ENCODE measurements around the gene RHEBL1.

DNA sequence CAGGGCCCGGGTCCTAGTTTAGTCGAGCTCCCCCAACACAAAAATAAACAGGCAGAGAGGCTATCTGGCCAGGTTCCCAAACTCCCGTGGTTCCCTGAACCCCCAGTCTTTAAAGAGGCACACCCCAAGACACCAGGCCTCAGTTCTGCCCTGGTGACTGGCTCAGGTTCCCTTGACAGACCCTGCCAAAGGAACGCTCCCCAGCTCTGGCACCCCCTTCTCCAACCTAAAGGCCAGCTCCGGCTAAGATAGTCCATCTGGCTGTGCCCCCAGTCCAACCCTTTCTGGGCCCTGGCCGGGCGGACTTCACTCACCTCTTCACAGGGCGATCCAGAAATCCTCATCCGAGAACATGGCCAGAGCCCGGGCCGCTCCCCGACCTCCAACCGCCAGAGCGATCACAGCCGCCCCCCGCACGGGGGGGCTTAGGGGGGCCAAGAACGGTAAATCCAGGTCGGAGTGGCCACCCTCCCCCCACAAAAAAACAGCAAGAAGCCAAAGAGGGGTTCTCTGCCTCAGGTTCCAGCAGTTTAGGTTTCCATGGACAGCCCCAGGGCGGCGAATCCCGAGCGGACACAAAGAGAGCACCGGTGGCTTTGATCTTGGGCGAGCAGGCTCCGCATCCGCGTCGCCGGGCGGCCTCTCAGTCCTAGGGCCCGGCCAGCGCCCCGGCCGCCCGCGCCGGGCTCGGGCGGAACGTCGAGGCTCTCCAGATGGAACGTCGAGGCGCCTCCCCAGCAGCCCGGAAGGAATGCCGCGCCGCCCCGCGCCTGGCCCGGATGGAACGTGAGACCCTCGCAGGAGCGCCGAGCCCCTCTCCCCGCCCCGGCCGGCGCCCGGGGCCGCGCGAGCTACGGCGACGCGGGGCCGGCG, 10.2 kb downstream of the RHEBL1 start:
- TF ChIP-seq, protein P1, sequence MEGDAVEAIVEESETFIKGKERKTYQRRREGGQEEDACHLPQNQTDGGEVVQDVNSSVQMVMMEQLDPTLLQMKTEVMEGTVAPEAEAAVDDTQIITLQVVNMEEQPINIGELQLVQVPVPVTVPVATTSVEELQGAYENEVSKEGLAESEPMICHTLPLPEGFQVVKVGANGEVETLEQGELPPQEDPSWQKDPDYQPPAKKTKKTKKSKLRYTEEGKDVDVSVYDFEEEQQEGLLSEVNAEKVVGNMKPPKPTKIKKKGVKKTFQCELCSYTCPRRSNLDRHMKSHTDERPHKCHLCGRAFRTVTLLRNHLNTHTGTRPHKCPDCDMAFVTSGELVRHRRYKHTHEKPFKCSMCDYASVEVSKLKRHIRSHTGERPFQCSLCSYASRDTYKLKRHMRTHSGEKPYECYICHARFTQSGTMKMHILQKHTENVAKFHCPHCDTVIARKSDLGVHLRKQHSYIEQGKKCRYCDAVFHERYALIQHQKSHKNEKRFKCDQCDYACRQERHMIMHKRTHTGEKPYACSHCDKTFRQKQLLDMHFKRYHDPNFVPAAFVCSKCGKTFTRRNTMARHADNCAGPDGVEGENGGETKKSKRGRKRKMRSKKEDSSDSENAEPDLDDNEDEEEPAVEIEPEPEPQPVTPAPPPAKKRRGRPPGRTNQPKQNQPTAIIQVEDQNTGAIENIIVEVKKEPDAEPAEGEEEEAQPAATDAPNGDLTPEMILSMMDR (IDR thresholded peaks at IDR 0.05): no peak
- TF ChIP-seq POLR2AphosphoS5 (IDR thresholded peaks at IDR 0.05) (no peak), POLR2A (IDR thresholded peaks at IDR 0.05) (no peak), EP300 (IDR thresholded peaks at IDR 0.05) (no peak)

All from suprapubic skin (tissue), 4 donors.